HCEC 1CT (cell line): ENCODE data around the gene GBF1.
A peak's percentile ranks its signal among the peaks of the same experiment; 100 is the strongest.

Source experiments
- DNase-seq: peaks from one replicate; pipeline ENCODE4 v3.0.0-alpha.2; 2017

The GBF1 gene

GRCh38 chr10:102410429-102411073 lies 165.2 kb downstream of the GBF1 start:
- DNase-seq, result no peak

GRCh38 chr10:102411341-102412255 lies 166.3 kb downstream of the GBF1 start:
- DNase-seq, result no peak

GRCh38 chr10:102412293-102412692 lies 167.0 kb downstream of the GBF1 start:
- DNase-seq, result no peak

- DNase-seq, result no peak
Observed at GRCh38 chr10:102413053-102413705, 167.8 kb downstream of the GBF1 start.

GRCh38 chr10:102413806-102414561 lies 168.7 kb downstream of the GBF1 start:
- DNase-seq, result no peak

- DNase-seq, result no peak
Observed at GRCh38 chr10:102414749-102415148, 169.4 kb downstream of the GBF1 start.

- no peak for DNase-seq
Observed at GRCh38 chr10:102416283-102416682, 171.0 kb downstream of the GBF1 start.

- DNase-seq, result no peak
Observed at GRCh38 chr10:102416695-102417094, 171.4 kb downstream of the GBF1 start.

- DNase-seq, result no peak
Observed at GRCh38 chr10:102418622-102419268, 173.4 kb downstream of the GBF1 start, which contains the start of gene PSD. TSS of gene PSD (minus strand) at chr10:102418785. CDS start at chr10:102417038, 1,747 bp downstream.

- DNase-seq, result no peak
Observed at GRCh38 chr10:102419269-102420180, 174.2 kb downstream of the GBF1 start.

- no peak for DNase-seq
Observed at GRCh38 chr10:102420181-102420713, 174.9 kb downstream of the GBF1 start.

GRCh38 chr10:102420714-102421506 lies 175.6 kb downstream of the GBF1 start, which contains the start of gene FBXL15:
TSS of gene FBXL15 (plus strand) at chr10:102420836. CDS start at chr10:102421130, 294 bp downstream.
- DNase-seq, result peak; percentile 92

- DNase-seq, result no peak
Observed at GRCh38 chr10:102421507-102421756, 176.1 kb downstream of the GBF1 start.

GRCh38 chr10:102421757-102422512 lies 176.6 kb downstream of the GBF1 start:
- peak; percentile 16 for DNase-seq

GRCh38 chr10:102422545-102423129 lies 177.3 kb downstream of the GBF1 start:
- DNase-seq, result peak; percentile 76

GRCh38 chr10:102423372-102423968 lies 178.1 kb downstream of the GBF1 start:
- DNase-seq, result no peak

- no peak for DNase-seq
Observed at GRCh38 chr10:102424145-102424544, 178.8 kb downstream of the GBF1 start.

GRCh38 chr10:102424916-102425315 lies 179.6 kb downstream of the GBF1 start:
- DNase-seq, result no peak

- no peak for DNase-seq
Observed at GRCh38 chr10:102425444-102425843, 180.1 kb downstream of the GBF1 start.
